NT2/D1 (cell line): ENCODE measurements around the gene DNAL1.

Experiments used
- YY1 ChIP-seq: IDR thresholded peaks from 2 replicates; pipeline ENCODE4 v1.6.1; 2011; ENCODE audit not compliant: insufficient read length, insufficient read depth
- ZNF274 ChIP-seq: IDR thresholded peaks from 2 replicates; pipeline ENCODE4 v1.6.1; 2011; ENCODE audit warnings: mild to moderate bottlenecking, low read depth, low read length

- TF ChIP-seq YY1 (no peak), ZNF274 (no peak)
Observed at GRCh38 chr14:73700325-73700724, 55.5 kb downstream of the DNAL1 start.
